M059J (cell line): ENCODE data around the gene RMDN2. TPM values are rescaled to one million over a fixed set of nuclear protein-coding genes. Genes with fewer than 3 reads are reported as not detected.

ENCODE experiments used
- DNase-seq: peaks from one replicate; pipeline ENCODE4 v3.0.0-alpha.2; 2012; ENCODE audit warnings: low read depth
- total RNA-seq: library from RNA; depleted of rRNA; stranded (reverse); fragments of >200 nt; shearing (Covaris generic); gene quantifications from 2 replicates; pipeline ENCODE4 v1.2.3, GENCODE V29; 2014; rRNA removed

Gene RMDN2
- total RNA-seq, 1 experiment from 2014 or later: 3.1 TPM

GRCh38 chr2:38038682-38039081 is 113.6 kb downstream of the RMDN2 start:
- no peak for DNase-seq

GRCh38 chr2:38039121-38039910 is 114.2 kb downstream of the RMDN2 start:
- peak; percentile 59 for DNase-seq

- no peak for DNase-seq
These were observed 120.7 kb downstream of the RMDN2 start for GRCh38 chr2:38045811-38046210.

- peak; percentile 71 for DNase-seq
These were observed 131.1 kb downstream of the RMDN2 start for GRCh38 chr2:38056216-38056615.

GRCh38 chr2:38057651-38058410 is 132.7 kb downstream of the RMDN2 start:
- peak; percentile 74 for DNase-seq

GRCh38 chr2:38060236-38061018 is 135.3 kb downstream of the RMDN2 start:
- no peak for DNase-seq

GRCh38 chr2:38064801-38065501 is 139.9 kb downstream of the RMDN2 start:
- no peak for DNase-seq

GRCh38 chr2:38065502-38066135 is 140.5 kb downstream of the RMDN2 start:
- no peak for DNase-seq

- no peak for DNase-seq
These were observed 141.5 kb downstream of the RMDN2 start for GRCh38 chr2:38066421-38067115.

Other genes with a start within 250 kb of the RMDN2 start
- 8.3 and 13.1 TPM in 2 replicates for gene CYP1B1, start 150.9 kb downstream of the RMDN2 start, total RNA-seq